22Rv1 (cell line): ENCODE data around the gene TTC28.

Source experiments
- ZFX ChIP-seq: fragments of 450-650 bp; IDR thresholded peaks from 2 replicates; pipeline ENCODE4 v1.6.1; 2017; ENCODE audit warnings: antibody characterized with exemption, borderline replicate concordance
- TF ChIP-seq, protein P1 (sequence below): fragments of 450-650 bp; IDR thresholded peaks from 2 replicates; pipeline ENCODE4 v1.5.1; 2017; ENCODE audit warnings: mild to moderate bottlenecking

GRCh38 chr22:28187612-28188011 is 492.0 kb downstream of the TTC28 start:
- no peak for TF ChIP-seq ZFX
- TF ChIP-seq, protein P1, sequence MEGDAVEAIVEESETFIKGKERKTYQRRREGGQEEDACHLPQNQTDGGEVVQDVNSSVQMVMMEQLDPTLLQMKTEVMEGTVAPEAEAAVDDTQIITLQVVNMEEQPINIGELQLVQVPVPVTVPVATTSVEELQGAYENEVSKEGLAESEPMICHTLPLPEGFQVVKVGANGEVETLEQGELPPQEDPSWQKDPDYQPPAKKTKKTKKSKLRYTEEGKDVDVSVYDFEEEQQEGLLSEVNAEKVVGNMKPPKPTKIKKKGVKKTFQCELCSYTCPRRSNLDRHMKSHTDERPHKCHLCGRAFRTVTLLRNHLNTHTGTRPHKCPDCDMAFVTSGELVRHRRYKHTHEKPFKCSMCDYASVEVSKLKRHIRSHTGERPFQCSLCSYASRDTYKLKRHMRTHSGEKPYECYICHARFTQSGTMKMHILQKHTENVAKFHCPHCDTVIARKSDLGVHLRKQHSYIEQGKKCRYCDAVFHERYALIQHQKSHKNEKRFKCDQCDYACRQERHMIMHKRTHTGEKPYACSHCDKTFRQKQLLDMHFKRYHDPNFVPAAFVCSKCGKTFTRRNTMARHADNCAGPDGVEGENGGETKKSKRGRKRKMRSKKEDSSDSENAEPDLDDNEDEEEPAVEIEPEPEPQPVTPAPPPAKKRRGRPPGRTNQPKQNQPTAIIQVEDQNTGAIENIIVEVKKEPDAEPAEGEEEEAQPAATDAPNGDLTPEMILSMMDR = no peak
